Thoracic aorta (tissue), 2 donors: Measurements from ENCODE around the gene PANK1. TPM values are rescaled to one million over a fixed set of nuclear protein-coding genes. Genes with fewer than 3 reads are reported as not detected.
A peak's percentile ranks its signal among the peaks of the same experiment; 100 is the strongest.

Experiments
- ATAC-seq: fragments of 150-250 bp; one replicate; pipeline ENCODE4 v1.8.0; 2017; ENCODE audit warnings: low read depth; ENCODE audit not compliant: insufficient number of reproducible peaks, low FRiP score
- DNase-seq: peaks from one replicate; pipeline ENCODE4 v3.0.0-alpha.2; 2020; ENCODE audit warnings: low spot score
- H3K27ac ChIP-seq, 2 donors: fragments of 200-600 bp; sonication (generic); 1 replicate in 1 of 2; 2 replicates in 1 of 2; pipeline ENCODE4 v1.5.1; 2016; ENCODE audit warnings: mild to moderate bottlenecking in 2 of 2, moderate library complexity in 2 of 2
- H3K27me3 ChIP-seq: fragments of 200-600 bp; sonication (generic); replicated peaks from 2 replicates; pipeline ENCODE4 v1.6.0; 2016; ENCODE audit warnings: mild to moderate bottlenecking; ENCODE audit not compliant: insufficient read depth
- H3K36me3 ChIP-seq: fragments of 200-600 bp; sonication (generic); one replicate; pipeline ENCODE4 v1.5.1; 2016
- H3K4me1 ChIP-seq, 2 donors: fragments of 200-600 bp; sonication (generic); 1 replicate in 1 of 2; 2 replicates in 1 of 2; pipeline versions ENCODE4 v1.5.1 to v1.6.0; 2016; ENCODE audit warnings: low read depth in 2 of 2, mild to moderate bottlenecking in 1 of 2; ENCODE audit not compliant: control insufficient read depth in 1 of 2
- H3K4me3 ChIP-seq: fragments of 200-600 bp; sonication (generic); 2 replicates; pipeline ENCODE4 v1.5.1; 2016; ENCODE audit warnings: mild to moderate bottlenecking
- H3K9me3 ChIP-seq: fragments of 200-600 bp; sonication (generic); 2 replicates; pipeline ENCODE4 v1.5.1; 2016
- total RNA-seq, 2 donors: library from RNA; depleted of rRNA; stranded (reverse); fragments of >200 nt; gene quantifications; one replicate each; pipeline versions ENCODE4 v1.1.0 to v1.2.3, GENCODE V29; 2016
- TF ChIP-seq, protein P1 (sequence below): fragments of 200-600 bp; sonication (generic); IDR thresholded peaks from one replicate; pipeline ENCODE4 v1.5.1; 2019; ENCODE audit warnings: antibody characterized with exemption

PANK1 gene
- total RNA-seq, 2 donors from 2014 or later = 0.95 to 5.5 TPM

DNA sequence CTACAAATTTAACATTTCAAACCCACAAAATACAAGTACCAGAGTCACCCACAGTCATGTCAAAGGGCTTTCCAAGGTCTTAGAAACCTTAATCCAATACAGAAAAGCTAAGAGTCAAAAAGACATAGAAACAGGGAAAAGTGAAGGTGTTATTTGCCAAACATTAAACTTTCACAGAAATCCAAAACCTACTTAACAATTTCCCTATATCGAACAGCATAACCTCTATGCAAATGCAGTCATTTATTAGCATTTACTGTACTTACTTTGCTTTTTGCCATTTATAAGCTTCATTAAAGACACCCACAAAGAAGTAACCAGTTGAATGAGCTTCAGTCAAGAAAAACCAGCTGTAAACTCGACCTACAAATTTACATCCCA lies 1.6 kb downstream of the PANK1 start:
- Histone ChIP-seq H3K27ac (peak overlapping the region; percentile 3 to 43), H3K4me1 (peaks cover 6 to 21% of the 10 kb centered on the region in 2 donors), H3K9me3 (no peaks in the 10 kb centered on the region), H3K4me3 (peak overlapping the region; percentile 78), H3K36me3 (no peaks in the 10 kb centered on the region), H3K27me3 (no peaks in the 10 kb centered on the region)
- TF ChIP-seq, protein P1, sequence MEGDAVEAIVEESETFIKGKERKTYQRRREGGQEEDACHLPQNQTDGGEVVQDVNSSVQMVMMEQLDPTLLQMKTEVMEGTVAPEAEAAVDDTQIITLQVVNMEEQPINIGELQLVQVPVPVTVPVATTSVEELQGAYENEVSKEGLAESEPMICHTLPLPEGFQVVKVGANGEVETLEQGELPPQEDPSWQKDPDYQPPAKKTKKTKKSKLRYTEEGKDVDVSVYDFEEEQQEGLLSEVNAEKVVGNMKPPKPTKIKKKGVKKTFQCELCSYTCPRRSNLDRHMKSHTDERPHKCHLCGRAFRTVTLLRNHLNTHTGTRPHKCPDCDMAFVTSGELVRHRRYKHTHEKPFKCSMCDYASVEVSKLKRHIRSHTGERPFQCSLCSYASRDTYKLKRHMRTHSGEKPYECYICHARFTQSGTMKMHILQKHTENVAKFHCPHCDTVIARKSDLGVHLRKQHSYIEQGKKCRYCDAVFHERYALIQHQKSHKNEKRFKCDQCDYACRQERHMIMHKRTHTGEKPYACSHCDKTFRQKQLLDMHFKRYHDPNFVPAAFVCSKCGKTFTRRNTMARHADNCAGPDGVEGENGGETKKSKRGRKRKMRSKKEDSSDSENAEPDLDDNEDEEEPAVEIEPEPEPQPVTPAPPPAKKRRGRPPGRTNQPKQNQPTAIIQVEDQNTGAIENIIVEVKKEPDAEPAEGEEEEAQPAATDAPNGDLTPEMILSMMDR = no peak
- no peak for DNase-seq
- no peak for ATAC-seq

DNA sequence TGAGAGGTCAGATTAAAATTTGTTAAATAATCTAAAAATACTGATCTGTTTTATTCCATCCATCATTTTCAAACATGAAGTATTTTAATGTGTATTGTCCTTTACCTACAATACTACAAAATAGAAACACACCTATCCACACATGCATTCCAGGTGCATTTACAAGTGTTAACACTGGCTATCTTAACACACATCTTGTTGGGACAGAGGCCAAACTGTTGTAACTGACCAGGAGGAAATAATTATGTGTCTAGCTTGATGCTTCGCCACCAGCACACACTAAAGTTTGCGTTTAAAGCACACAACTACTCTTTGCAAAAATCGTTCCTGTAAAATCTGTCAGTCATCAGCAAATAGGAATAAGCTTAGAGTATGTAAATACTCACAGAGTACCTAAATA lies 2.8 kb downstream of the PANK1 start:
- DNase-seq = no peak
- Histone ChIP-seq H3K27me3 (no peaks in the 10 kb centered on the region), H3K4me3 (no peak overlapping the region), H3K4me1 (peaks cover 6 to 21% of the 10 kb centered on the region in 2 donors), H3K36me3 (no peaks in the 10 kb centered on the region), H3K9me3 (no peaks in the 10 kb centered on the region), H3K27ac (no peak overlapping the region)
- no peak for ATAC-seq
- TF ChIP-seq, protein P1 = no peak

DNA sequence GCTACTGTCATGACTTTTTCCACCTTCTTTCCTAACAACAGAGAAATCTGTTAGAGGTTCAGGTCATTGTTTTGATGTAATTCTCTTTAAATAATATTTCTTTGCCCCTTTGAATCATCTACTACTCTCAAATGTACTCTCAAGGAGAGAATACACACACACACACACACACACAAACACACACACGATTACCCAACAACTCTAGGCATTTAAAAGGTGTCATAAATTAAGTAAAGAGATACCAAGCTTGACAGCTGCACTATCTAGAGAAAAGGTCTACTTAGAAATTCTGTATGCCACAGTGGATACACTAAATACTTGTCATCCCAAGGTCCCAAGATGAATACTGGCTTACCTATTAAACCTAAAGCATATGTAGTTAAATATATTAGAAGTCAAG lies 4.8 kb downstream of the PANK1 start:
- no peaks in the 10 kb centered on the region for H3K27me3 ChIP-seq
- TF ChIP-seq, protein P1 = no peak
- H3K27ac ChIP-seq = no peak overlapping the region
- no peaks in the 10 kb centered on the region for H3K36me3 ChIP-seq
- no peaks in the 10 kb centered on the region for H3K9me3 ChIP-seq
- DNase-seq = no peak
- H3K4me1 ChIP-seq = peaks cover 6 to 13% of the 10 kb centered on the region in 2 donors
- no peak overlapping the region for H3K4me3 ChIP-seq
- no peak for ATAC-seq

DNA sequence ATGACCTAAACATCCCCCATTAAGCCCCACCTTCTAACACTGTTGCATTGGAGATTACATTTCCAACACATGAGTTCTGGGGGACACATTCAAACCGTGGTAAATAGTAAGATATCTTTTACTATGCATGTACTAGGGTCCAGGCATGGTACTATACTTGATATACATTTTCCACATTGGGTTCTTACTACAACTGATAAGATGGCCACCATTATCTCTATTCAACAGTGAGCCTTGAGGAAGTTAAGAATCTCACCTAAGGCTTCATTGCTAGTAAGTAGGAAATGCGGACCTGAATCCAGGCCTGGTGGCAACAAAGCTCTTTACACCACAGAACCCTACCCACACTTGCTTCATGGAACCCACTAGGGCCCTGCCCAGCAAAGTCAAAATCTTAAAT lies 5.7 kb downstream of the PANK1 start:
- DNase-seq = no peak
- peaks cover 6 to 13% of the 10 kb centered on the region in 2 donors for H3K4me1 ChIP-seq
- no peak overlapping the region for H3K4me3 ChIP-seq
- H3K9me3 ChIP-seq = no peaks in the 10 kb centered on the region
- TF ChIP-seq, protein P1 = no peak
- no peaks in the 10 kb centered on the region for H3K36me3 ChIP-seq
- no peaks in the 10 kb centered on the region for H3K27me3 ChIP-seq
- H3K27ac ChIP-seq = no peak overlapping the region
- ATAC-seq = no peak

DNA sequence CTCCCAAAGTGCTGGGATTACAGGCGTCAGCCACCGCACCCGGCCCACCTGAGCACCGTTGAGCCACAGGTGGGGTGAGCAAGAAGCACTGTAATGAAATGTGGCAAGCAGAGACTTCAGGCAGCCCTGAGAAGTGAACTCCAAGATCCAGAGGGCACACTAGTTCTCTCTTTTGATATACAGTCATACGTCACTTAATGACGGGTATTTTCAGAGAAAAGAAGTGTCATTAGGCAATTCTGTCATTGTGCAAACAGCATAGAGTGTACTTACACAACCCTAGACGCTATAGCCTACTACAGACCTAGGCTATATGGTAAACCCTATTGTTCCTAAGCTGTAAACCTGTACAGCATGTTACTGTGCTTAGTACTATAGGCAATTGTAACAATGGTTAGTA lies 7.9 kb downstream of the PANK1 start:
- ATAC-seq (no peak), DNase-seq (no peak)
- H3K4me3 ChIP-seq = no peak overlapping the region
- H3K27me3 ChIP-seq = no peaks in the 10 kb centered on the region
- H3K36me3 ChIP-seq = no peaks in the 10 kb centered on the region
- TF ChIP-seq, protein P1 = no peak
- H3K9me3 ChIP-seq = no peaks in the 10 kb centered on the region
- no peak overlapping the region for H3K27ac ChIP-seq
- H3K4me1 ChIP-seq = peaks cover 0 to 6% of the 10 kb centered on the region in 2 donors
